Prostate gland (tissue), 2 donors: ENCODE data around the gene MANF.

Source experiments
- POLR2A ChIP-seq: fragments of 450-650 bp; IDR thresholded peaks from one replicate; pipeline ENCODE4 v1.6.1; 2016; ENCODE audit warnings: antibody characterized with exemption, mild to moderate bottlenecking
- POLR2AphosphoS5 ChIP-seq: sonication (generic); formaldehyde crosslinking; IDR thresholded peaks from one replicate; pipeline ENCODE4 v1.6.1; 2017; ENCODE audit warnings: antibody characterized with exemption
- TF ChIP-seq, protein P1 (sequence below), 4 experiments: fragments of 200-600 bp in 2 of 4; fragments of 450-650 bp in 2 of 4; sonication (generic) in 2 of 4; IDR thresholded peaks; 1 replicate in 3 of 4; 2 replicates in 1 of 4; pipeline ENCODE4 v1.5.1; 2016 to 2019; ENCODE audit warnings: antibody characterized with exemption in 4 of 4, mild to moderate bottlenecking in 2 of 4, moderate library complexity in 2 of 4

DNA sequence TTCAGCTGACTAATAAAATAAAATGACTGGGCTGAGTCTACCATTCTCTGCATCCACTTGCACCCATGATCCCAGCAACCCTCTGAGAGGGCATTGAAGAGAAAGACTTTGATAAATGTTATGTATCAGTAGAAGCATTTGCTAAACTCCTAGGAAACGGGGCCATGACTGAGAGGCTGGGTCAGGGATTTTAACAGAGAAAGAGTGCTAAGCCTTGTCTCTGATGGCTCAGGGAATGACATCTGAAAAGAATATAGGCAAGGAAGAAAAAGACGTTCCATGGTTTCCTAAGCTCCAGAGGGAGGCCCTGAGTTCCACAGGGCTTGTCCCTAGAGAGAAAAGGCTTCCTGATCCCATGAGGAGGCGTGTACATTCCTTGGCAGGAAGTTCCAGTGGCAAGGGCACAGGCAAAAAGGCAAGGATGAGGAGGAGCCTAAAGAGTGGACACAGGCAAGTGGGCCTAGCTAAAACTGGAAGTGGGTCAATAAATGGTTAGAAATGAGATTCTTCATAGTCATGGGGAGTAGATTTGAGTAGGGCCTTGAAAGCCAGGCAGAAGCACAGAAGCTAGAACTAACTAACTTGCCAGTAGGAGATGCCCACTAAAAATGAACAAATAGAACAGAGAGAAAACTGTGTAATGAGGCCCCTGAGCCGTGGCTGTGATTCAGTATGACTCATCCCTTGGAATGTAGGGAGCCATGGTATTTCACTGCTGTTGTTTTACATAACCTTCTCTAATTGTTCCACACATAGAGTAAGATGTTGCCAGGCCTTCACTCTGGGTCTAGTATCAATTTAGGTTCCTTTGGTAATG lies 44.9 kb upstream of the MANF start:
- TF ChIP-seq, protein P1, sequence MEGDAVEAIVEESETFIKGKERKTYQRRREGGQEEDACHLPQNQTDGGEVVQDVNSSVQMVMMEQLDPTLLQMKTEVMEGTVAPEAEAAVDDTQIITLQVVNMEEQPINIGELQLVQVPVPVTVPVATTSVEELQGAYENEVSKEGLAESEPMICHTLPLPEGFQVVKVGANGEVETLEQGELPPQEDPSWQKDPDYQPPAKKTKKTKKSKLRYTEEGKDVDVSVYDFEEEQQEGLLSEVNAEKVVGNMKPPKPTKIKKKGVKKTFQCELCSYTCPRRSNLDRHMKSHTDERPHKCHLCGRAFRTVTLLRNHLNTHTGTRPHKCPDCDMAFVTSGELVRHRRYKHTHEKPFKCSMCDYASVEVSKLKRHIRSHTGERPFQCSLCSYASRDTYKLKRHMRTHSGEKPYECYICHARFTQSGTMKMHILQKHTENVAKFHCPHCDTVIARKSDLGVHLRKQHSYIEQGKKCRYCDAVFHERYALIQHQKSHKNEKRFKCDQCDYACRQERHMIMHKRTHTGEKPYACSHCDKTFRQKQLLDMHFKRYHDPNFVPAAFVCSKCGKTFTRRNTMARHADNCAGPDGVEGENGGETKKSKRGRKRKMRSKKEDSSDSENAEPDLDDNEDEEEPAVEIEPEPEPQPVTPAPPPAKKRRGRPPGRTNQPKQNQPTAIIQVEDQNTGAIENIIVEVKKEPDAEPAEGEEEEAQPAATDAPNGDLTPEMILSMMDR (IDR thresholded peaks at IDR 0.05), result no peak
- no peak for TF ChIP-seq POLR2AphosphoS5
- no peak for TF ChIP-seq POLR2A
